Measurements from ENCODE around the gene ANKRD18A. TPM values are rescaled to one million over a fixed set of nuclear protein-coding genes. Genes with fewer than 3 reads are reported as not detected.

ANKRD18A gene
- total RNA-seq, 1 donor from 2014 or later: 0.10 TPM

DNA sequence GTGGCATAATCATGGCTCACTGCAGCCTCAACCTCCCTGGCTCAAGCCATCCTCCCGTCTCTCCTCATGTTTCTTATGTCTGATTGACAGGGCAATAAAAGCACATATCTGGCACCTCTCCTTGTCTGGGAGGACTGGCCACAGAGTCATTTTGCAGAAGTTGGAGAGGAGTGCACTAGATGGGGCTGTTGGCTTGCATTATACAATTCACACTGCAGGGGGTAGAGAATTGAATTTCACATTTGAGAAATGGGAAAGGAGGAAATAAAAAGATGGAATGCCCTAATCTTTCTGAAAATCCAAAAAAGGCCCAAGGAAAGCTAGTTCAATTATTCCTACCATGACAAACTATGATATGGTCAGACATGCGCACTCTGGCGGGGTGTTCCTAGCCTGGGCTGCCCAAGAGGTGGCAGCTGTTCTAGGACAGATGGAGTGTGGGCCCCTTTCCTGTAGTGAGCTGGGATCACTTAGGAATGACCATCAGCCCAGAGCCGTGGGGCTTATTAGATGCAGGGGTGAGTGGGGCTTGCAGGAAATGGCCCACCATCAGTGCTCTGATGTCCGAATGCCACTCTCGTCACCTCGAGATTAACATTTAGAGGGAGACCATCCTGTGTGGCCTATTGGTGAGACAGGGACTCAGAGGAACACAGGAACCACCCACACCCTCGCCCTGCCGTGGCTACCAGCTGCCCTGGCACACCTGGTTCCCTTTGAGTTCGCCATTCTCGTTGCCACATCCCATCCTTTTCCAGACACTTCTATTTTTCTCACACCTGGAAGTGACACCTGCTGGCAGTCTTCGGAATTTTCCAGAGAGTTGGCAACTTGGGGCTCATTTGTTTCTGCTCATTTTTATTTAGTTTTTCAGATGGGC, 21.8 kb upstream of the ANKRD18A start:
- no peaks in the 10 kb centered on the region for H3K4me1 Mint-ChIP-seq (ENCODE audit: unreplicated experiment)

DNA sequence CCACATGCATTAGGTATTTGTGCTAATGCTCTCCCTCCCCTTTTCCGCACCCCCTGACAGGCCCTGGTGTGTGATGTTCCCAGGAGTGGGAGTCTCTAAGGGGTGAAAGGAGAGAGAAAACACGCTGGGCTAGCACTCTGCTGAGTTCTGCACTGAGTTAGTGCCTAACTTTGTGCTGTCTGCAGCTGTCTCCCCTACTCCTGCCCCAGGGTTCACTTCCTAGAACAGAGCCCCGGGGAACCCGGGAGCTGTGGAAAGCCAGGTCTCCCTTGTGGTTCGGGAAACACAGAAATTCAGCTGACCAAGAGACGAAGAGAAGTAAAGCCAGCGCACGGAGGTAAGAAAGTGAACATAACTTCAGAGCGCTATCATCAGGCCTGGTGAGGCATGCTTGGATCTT, 20.7 kb upstream of the ANKRD18A start:
- no peak overlapping the region for H3K27ac Mint-ChIP-seq (ENCODE audit: unreplicated experiment)
- TF ChIP-seq, protein P1, sequence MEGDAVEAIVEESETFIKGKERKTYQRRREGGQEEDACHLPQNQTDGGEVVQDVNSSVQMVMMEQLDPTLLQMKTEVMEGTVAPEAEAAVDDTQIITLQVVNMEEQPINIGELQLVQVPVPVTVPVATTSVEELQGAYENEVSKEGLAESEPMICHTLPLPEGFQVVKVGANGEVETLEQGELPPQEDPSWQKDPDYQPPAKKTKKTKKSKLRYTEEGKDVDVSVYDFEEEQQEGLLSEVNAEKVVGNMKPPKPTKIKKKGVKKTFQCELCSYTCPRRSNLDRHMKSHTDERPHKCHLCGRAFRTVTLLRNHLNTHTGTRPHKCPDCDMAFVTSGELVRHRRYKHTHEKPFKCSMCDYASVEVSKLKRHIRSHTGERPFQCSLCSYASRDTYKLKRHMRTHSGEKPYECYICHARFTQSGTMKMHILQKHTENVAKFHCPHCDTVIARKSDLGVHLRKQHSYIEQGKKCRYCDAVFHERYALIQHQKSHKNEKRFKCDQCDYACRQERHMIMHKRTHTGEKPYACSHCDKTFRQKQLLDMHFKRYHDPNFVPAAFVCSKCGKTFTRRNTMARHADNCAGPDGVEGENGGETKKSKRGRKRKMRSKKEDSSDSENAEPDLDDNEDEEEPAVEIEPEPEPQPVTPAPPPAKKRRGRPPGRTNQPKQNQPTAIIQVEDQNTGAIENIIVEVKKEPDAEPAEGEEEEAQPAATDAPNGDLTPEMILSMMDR (IDR thresholded peaks at IDR 0.05; ENCODE audit: unreplicated experiment): no peak
- H3K4me3 Mint-ChIP-seq (ENCODE audit: unreplicated experiment): no peak overlapping the region
- no peaks in the 10 kb centered on the region for H3K27me3 Mint-ChIP-seq (ENCODE audit: unreplicated experiment)
- no peak for DNase-seq (ENCODE audit: low spot score)
- no peaks in the 10 kb centered on the region for H3K36me3 Mint-ChIP-seq (ENCODE audit: low read depth, unreplicated experiment)
- no peaks in the 10 kb centered on the region for H3K4me1 Mint-ChIP-seq (ENCODE audit: unreplicated experiment)
- no peaks in the 10 kb centered on the region for H3K9me3 Mint-ChIP-seq (ENCODE audit: unreplicated experiment)

More for the DNA sequence above, 21.8 kb upstream of the ANKRD18A start:
- TF ChIP-seq, protein P1 (IDR thresholded peaks at IDR 0.05; ENCODE audit: unreplicated experiment): peak; percentile 84
- Mint-ChIP-seq H3K36me3 (ENCODE audit: low read depth, unreplicated experiment) (no peaks in the 10 kb centered on the region), H3K9me3 (ENCODE audit: unreplicated experiment) (no peaks in the 10 kb centered on the region), H3K4me3 (ENCODE audit: unreplicated experiment) (no peak overlapping the region), H3K27ac (ENCODE audit: unreplicated experiment) (no peak overlapping the region), H3K27me3 (ENCODE audit: unreplicated experiment) (no peaks in the 10 kb centered on the region)
- peak; percentile 28 for DNase-seq (ENCODE audit: low spot score)

DNA sequence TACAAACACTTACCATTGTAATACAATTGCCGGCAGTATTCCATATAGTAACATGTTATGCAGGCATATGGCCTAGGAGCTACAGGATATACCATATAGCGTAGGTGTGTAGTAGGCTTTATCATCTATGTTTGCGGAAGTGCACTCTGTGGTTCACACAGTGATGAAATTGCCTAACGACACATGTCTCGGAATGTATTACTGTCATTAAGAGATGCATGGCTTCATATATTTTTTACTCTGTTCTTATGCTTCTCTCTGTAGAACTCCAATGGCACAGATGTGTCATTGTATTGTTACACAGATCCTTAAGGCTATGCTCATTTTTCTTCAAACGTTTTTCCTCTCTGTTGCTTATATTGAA, 19.2 kb upstream of the ANKRD18A start:
- Mint-ChIP-seq H3K27me3 (ENCODE audit: unreplicated experiment) (no peaks in the 10 kb centered on the region), H3K4me3 (ENCODE audit: unreplicated experiment) (no peak overlapping the region)

DNA sequence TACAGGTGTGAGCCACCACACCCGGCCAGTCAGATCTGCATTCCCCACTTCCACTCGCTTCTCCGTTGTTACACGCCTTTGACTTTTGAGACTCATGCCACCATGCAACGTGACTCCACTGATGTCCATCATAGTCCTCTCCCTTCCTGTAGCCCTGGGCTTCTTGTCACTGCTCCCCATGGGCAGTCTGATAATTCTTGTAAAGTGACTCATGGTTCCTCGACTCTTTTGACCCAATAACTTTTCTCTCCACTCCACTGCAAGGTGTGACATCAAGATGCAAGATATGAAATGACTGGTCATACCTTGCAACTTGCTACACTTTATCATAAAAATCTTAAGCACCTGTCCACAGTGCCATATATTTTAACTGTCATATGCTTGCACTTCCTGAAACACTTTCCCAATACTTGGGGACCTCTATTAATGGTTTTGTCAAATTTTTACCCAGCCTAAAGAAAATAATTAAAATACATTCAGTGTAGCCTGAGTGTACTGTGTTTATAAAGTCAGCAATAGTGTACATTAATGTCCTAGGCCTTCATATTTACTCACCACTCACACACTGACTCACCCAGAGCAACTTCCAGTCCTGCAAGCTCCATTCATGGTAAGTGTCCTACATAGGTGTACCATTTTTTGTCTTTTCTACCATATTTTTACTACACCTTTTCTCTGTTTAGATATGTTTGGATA, 18.6 kb upstream of the ANKRD18A start:
- H3K27ac Mint-ChIP-seq (ENCODE audit: unreplicated experiment): no peak overlapping the region
- TF ChIP-seq, protein P1 (IDR thresholded peaks at IDR 0.05; ENCODE audit: unreplicated experiment): no peak
- no peaks in the 10 kb centered on the region for H3K4me1 Mint-ChIP-seq (ENCODE audit: unreplicated experiment)
- H3K27me3 Mint-ChIP-seq (ENCODE audit: unreplicated experiment): no peaks in the 10 kb centered on the region
- no peaks in the 10 kb centered on the region for H3K36me3 Mint-ChIP-seq (ENCODE audit: low read depth, unreplicated experiment)
- DNase-seq (ENCODE audit: low spot score): no peak
- H3K9me3 Mint-ChIP-seq (ENCODE audit: unreplicated experiment): no peaks in the 10 kb centered on the region
- H3K4me3 Mint-ChIP-seq (ENCODE audit: unreplicated experiment): no peak overlapping the region

More for the DNA sequence above, 19.2 kb upstream of the ANKRD18A start:
- Mint-ChIP-seq H3K9me3 (ENCODE audit: unreplicated experiment) (no peaks in the 10 kb centered on the region), H3K4me1 (ENCODE audit: unreplicated experiment) (no peaks in the 10 kb centered on the region), H3K36me3 (ENCODE audit: low read depth, unreplicated experiment) (no peaks in the 10 kb centered on the region), H3K27ac (ENCODE audit: unreplicated experiment) (no peak overlapping the region)
- no peak for DNase-seq (ENCODE audit: low spot score)
- TF ChIP-seq, protein P1 (IDR thresholded peaks at IDR 0.05; ENCODE audit: unreplicated experiment): no peak

DNA sequence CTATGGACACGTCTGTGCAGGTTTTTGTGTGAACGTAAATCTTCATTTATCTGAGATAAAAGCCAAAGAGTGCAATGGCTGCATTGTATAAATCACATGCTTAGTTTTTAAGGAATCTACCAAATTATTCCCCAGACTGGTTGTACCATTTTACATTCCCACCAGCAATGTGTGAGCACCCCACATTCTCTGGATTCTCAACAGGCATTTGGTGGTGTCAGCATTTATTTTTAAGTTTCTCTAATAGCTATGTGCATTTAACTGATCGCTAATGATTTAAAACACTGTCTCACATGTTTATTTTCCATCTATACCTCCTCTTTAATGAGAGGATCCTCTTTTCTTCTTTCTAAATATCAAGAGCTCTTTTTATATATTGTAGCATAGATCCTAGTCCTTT, 13.9 kb upstream of the ANKRD18A start:
- Mint-ChIP-seq H3K9me3 (ENCODE audit: unreplicated experiment) (no peaks in the 10 kb centered on the region), H3K36me3 (ENCODE audit: low read depth, unreplicated experiment) (no peaks in the 10 kb centered on the region), H3K27me3 (ENCODE audit: unreplicated experiment) (no peaks in the 10 kb centered on the region), H3K4me3 (ENCODE audit: unreplicated experiment) (no peak overlapping the region), H3K4me1 (ENCODE audit: unreplicated experiment) (no peaks in the 10 kb centered on the region), H3K27ac (ENCODE audit: unreplicated experiment) (no peak overlapping the region)
- DNase-seq (ENCODE audit: low spot score): no peak
- TF ChIP-seq, protein P1 (IDR thresholded peaks at IDR 0.05; ENCODE audit: unreplicated experiment): no peak
